Retinal pigment epithelial cell (primary cell): ENCODE data around the gene GOLGA1.

Source experiments
- DNase-seq: peaks from one replicate; pipeline ENCODE4 v3.0.0-alpha.2; 2010; ENCODE audit warnings: low read depth
- H3K4me3 ChIP-seq: 2 replicates; pipeline ENCODE4 v1.5.1; 2011; ENCODE audit warnings: mild to moderate bottlenecking, low read length, control low read depth, moderate library complexity
- CTCF ChIP-seq: conservative IDR thresholded peaks from 2 replicates; pipeline ENCODE4 v1.5.1; 2011; ENCODE audit warnings: low read depth, low read length, control low read depth, inconsistent platforms

The GOLGA1 gene

GRCh38 chr9:124913378-124913777, 27.5 kb downstream of the GOLGA1 start:
- H3K4me3 ChIP-seq: no peak overlapping the region
- TF ChIP-seq CTCF: no peak
- no peak for DNase-seq

- no peak for TF ChIP-seq CTCF
- H3K4me3 ChIP-seq: no peak overlapping the region
- no peak for DNase-seq
Observed at GRCh38 chr9:124911766-124912165, 29.1 kb downstream of the GOLGA1 start.

GRCh38 chr9:124908098-124908497, 32.8 kb downstream of the GOLGA1 start:
- H3K4me3 ChIP-seq: no peak overlapping the region
- DNase-seq: no peak
- TF ChIP-seq CTCF: no peak

GRCh38 chr9:124906966-124907365, 33.9 kb downstream of the GOLGA1 start:
- no peak for TF ChIP-seq CTCF
- no peak for DNase-seq
- no peak overlapping the region for H3K4me3 ChIP-seq

- no peak overlapping the region for H3K4me3 ChIP-seq
- DNase-seq: no peak
- no peak for TF ChIP-seq CTCF
Observed at GRCh38 chr9:124899845-124900244, 41.0 kb downstream of the GOLGA1 start.

- TF ChIP-seq CTCF: no peak
- no peak for DNase-seq
- no peak overlapping the region for H3K4me3 ChIP-seq
Observed at GRCh38 chr9:124897570-124898460, 43.1 kb downstream of the GOLGA1 start.

- peak; percentile 61 for TF ChIP-seq CTCF
- no peak for DNase-seq
- H3K4me3 ChIP-seq: no peak overlapping the region
Observed at GRCh38 chr9:124894741-124895170, 46.1 kb downstream of the GOLGA1 start.
